BLaER1 (cell line): Measurements from ENCODE around the gene ATP8B4.

Experiments used
- H3K27ac ChIP-seq: shearing (Covaris generic); formaldehyde crosslinking; 2 replicates; pipeline ENCODE4 v1.8.1; 2022
- H3K27me3 ChIP-seq: shearing (Covaris generic); formaldehyde crosslinking; 2 replicates; pipeline ENCODE4 v1.8.1; 2022
- H3K36me3 ChIP-seq: shearing (Covaris generic); formaldehyde crosslinking; 2 replicates; pipeline ENCODE4 v1.8.1; 2022
- H3K4me1 ChIP-seq: shearing (Covaris generic); formaldehyde crosslinking; 2 replicates; pipeline ENCODE4 v1.8.1; 2022
- H3K4me2 ChIP-seq: shearing (Covaris generic); formaldehyde crosslinking; 2 replicates; pipeline ENCODE4 v1.8.1; 2022
- H3K4me3 ChIP-seq: shearing (Covaris generic); formaldehyde crosslinking; 2 replicates; pipeline ENCODE4 v1.8.1; 2022
- H3K9ac ChIP-seq: shearing (Covaris generic); formaldehyde crosslinking; 2 replicates; pipeline ENCODE4 v1.8.1; 2022
- H3K9me3 ChIP-seq: shearing (Covaris generic); formaldehyde crosslinking; 2 replicates; pipeline ENCODE4 v1.8.1; 2022
- H4K20me1 ChIP-seq: shearing (Covaris generic); formaldehyde crosslinking; 2 replicates; pipeline ENCODE4 v1.8.1; 2022
- Cebpa-rat ChIP-seq: shearing (Covaris generic); IDR thresholded peaks from 2 replicates; pipeline ENCODE4 v1.8.1; 2022

The ATP8B4 gene

DNA sequence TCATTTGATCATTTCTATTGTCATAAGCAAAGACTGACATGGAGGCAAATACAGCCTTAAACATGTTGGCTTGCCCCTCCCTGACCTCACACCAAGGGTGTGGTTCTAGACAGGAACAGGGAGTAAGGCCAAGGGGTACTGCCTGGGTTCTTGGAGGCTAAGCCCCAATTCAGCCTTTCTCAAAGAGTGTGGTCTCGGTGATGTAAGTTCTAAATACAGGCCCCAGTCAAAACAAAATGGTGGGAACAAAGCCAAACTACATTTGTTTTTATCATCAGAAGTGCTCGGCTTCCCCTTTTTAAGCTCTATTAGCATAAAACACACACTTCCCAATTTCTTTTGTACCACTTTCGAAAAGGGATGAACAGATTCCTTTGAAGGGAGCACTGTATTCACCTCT, 129.5 kb downstream of the ATP8B4 start:
- no peak for TF ChIP-seq Cebpa-rat
- Histone ChIP-seq H3K27ac (no peak overlapping the region), H3K4me2 (no peak overlapping the region), H3K4me1 (no peaks in the 10 kb centered on the region), H4K20me1 (no peaks in the 10 kb centered on the region), H3K27me3 (no peaks in the 10 kb centered on the region), H3K9ac (no peak overlapping the region), H3K9me3 (no peaks in the 10 kb centered on the region), H3K4me3 (no peak overlapping the region), H3K36me3 (no peaks in the 10 kb centered on the region)

DNA sequence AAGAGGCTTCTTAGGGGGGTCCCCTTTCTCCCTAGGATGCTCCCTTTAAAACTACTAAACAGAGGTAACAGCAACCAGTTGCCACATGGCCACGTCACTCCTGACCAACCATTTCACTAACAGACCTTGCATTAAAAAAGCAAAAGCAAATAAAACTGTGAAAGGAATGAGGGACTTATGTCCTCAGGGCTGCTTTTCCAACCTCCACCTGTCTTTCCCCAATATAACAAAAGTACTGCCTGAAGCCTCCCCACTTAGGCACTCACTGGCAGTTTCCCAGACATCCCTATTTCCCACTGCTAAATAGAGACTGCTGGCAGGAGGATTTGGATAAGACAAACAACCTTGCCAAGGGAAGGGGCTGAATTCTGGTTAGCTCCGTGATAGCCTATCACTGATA, 130.3 kb downstream of the ATP8B4 start:
- H3K9me3 ChIP-seq, result no peaks in the 10 kb centered on the region
- no peak overlapping the region for H3K27ac ChIP-seq
- H3K4me2 ChIP-seq, result no peak overlapping the region
- H3K27me3 ChIP-seq, result no peaks in the 10 kb centered on the region
- no peak overlapping the region for H3K4me3 ChIP-seq
- H3K9ac ChIP-seq, result no peak overlapping the region
- H4K20me1 ChIP-seq, result no peaks in the 10 kb centered on the region
- no peak for TF ChIP-seq Cebpa-rat
- H3K36me3 ChIP-seq, result no peaks in the 10 kb centered on the region
- no peaks in the 10 kb centered on the region for H3K4me1 ChIP-seq

DNA sequence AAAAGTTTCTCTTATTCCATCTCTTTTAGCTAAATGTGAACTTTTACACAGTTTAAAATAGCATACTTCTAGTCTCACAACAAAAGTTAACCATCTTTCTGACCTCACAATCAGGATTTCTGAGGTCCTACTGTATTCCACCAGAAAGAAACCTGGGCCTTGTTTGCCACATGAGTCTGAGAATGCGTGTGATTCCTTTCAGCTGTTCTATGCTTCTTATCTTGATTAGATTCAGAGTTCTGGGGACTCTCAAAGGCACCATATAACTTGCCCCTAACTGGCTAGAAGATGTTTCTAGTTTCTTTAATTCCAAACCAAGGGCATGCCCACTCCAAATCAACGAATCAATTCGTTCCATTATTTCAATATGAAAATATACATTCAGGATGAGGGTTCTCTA, 131.1 kb downstream of the ATP8B4 start:
- Histone ChIP-seq H4K20me1 (no peaks in the 10 kb centered on the region), H3K36me3 (no peaks in the 10 kb centered on the region), H3K27me3 (no peaks in the 10 kb centered on the region), H3K9me3 (no peaks in the 10 kb centered on the region), H3K4me3 (no peak overlapping the region), H3K27ac (no peak overlapping the region), H3K4me1 (no peaks in the 10 kb centered on the region), H3K9ac (no peak overlapping the region), H3K4me2 (no peak overlapping the region)
- no peak for TF ChIP-seq Cebpa-rat

DNA sequence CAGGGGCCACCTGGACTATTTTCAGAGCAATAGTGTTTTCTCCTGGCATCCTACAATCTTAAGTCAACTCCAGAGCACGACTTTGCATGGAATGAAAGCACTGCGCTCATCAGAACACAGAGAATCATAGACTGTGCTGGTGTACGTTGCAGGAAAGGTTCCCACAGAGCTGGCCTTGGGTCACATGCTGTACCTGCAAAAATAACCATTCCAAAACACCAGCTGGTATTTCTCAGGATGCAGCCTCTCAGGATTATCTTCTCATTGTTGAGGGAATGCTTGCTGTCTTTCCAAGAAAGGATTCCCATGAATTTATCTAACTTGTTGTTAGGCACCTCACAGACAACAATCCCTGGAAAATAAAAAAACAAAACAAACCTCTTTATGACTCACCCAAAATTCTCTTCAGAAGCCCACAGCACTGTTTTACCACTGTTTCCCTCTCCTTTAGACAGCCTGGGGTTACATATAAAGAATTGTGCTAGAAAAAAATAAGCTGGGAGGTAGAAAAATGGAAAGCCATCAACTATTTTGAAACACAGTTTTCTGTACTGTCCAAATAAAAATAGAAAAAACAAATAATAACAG, 131.7 kb downstream of the ATP8B4 start:
- no peak overlapping the region for H3K4me2 ChIP-seq
- TF ChIP-seq Cebpa-rat, result no peak
- no peaks in the 10 kb centered on the region for H3K27me3 ChIP-seq
- no peak overlapping the region for H3K27ac ChIP-seq
- no peaks in the 10 kb centered on the region for H3K9me3 ChIP-seq
- H3K4me3 ChIP-seq, result no peak overlapping the region
- no peaks in the 10 kb centered on the region for H3K36me3 ChIP-seq
- H3K4me1 ChIP-seq, result no peaks in the 10 kb centered on the region
- no peaks in the 10 kb centered on the region for H4K20me1 ChIP-seq
- no peak overlapping the region for H3K9ac ChIP-seq

DNA sequence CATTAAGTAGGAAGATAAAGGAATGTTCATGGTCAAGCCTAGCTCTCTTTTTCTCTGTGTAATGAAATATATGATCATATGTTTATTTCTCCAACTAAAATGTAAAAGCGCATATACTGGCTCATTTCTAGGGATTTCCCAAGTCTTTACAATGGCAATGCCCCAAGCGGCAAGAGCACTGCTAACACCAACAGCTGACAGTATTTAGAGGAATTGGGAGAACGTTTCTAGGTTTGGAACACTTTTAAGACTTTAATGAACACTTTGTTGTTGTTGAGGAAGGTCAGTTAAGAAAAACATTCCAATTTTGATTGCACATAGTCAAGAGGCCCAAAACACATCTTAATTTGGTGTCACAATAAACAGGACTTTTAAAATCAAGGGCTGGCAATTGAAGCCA, 132.7 kb downstream of the ATP8B4 start:
- no peak overlapping the region for H3K4me2 ChIP-seq
- no peak for TF ChIP-seq Cebpa-rat
- H3K36me3 ChIP-seq, result no peaks in the 10 kb centered on the region
- no peaks in the 10 kb centered on the region for H3K27me3 ChIP-seq
- H3K9ac ChIP-seq, result no peak overlapping the region
- no peak overlapping the region for H3K4me3 ChIP-seq
- H4K20me1 ChIP-seq, result no peaks in the 10 kb centered on the region
- no peaks in the 10 kb centered on the region for H3K4me1 ChIP-seq
- no peaks in the 10 kb centered on the region for H3K9me3 ChIP-seq
- no peak overlapping the region for H3K27ac ChIP-seq

DNA sequence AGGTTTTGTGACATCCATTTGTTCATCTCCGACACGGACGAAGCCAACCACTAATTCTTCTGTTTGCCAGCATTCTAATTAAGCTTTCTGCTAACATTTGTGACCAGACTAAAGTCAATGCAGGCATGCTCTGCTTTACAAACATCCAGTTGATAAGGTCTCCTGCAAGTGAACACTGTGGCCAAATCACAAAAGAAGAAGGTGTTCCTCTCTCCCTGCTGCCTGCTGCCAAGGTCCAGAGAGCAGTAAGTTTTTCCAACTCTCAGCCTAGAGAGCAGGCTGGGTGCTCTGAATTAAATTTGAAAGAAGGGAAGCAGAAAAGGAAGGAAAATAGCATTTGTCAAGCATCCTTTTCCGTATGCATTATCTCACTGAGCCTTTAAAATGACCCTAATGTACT, 133.6 kb downstream of the ATP8B4 start:
- no peak overlapping the region for H3K4me3 ChIP-seq
- no peaks in the 10 kb centered on the region for H3K4me1 ChIP-seq
- TF ChIP-seq Cebpa-rat, result no peak
- no peaks in the 10 kb centered on the region for H4K20me1 ChIP-seq
- H3K9ac ChIP-seq, result no peak overlapping the region
- H3K27ac ChIP-seq, result no peak overlapping the region
- no peaks in the 10 kb centered on the region for H3K27me3 ChIP-seq
- no peak overlapping the region for H3K4me2 ChIP-seq
- H3K36me3 ChIP-seq, result no peaks in the 10 kb centered on the region
- H3K9me3 ChIP-seq, result no peaks in the 10 kb centered on the region

DNA sequence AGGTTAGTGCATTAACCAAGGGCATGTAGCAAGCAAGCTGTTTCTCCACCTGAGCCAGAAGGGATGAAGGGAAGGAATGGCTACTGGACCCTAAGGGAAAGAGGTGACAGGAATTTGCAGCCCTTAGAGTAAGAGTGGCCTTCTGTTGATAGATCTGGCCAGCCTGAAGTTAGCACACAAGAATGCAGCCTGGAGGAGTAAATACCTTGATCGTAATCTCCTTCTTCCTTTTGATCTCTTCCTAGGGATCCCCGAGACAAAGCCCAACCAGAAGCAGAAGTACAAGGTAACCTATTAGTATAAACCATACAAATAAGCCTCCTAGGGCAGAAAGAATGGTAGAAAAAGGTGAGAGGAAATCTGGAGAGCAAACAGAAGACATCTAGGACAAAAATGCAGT, 134.6 kb downstream of the ATP8B4 start:
- Histone ChIP-seq H3K9ac (no peak overlapping the region), H3K4me1 (no peaks in the 10 kb centered on the region), H3K27ac (no peak overlapping the region), H3K4me2 (no peak overlapping the region), H4K20me1 (no peaks in the 10 kb centered on the region), H3K27me3 (no peaks in the 10 kb centered on the region), H3K9me3 (no peaks in the 10 kb centered on the region), H3K4me3 (no peak overlapping the region), H3K36me3 (no peaks in the 10 kb centered on the region)
- no peak for TF ChIP-seq Cebpa-rat

DNA sequence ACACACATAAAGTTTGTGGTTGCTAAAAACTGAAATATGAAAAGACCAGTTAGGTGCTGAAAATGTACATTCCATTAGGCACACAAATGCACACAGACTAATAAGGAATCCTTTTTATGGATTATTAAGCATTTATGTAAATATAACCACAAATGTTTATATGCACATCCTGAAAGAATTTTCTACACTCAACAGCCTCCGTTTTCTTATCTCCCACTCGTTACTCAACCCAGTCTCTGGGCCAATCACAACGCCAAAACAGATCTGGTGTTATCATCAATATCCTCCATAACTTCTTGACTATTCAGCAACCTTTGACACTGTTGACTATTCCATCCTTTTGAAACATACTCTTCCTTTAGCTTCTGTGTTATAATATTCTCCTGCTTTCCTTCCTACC, 136.4 kb downstream of the ATP8B4 start:
- Histone ChIP-seq H3K27ac (no peak overlapping the region), H3K4me2 (no peak overlapping the region), H4K20me1 (no peaks in the 10 kb centered on the region), H3K4me1 (no peaks in the 10 kb centered on the region), H3K27me3 (no peaks in the 10 kb centered on the region), H3K9ac (no peak overlapping the region), H3K36me3 (no peaks in the 10 kb centered on the region), H3K9me3 (no peaks in the 10 kb centered on the region), H3K4me3 (no peak overlapping the region)
- TF ChIP-seq Cebpa-rat, result no peak

DNA sequence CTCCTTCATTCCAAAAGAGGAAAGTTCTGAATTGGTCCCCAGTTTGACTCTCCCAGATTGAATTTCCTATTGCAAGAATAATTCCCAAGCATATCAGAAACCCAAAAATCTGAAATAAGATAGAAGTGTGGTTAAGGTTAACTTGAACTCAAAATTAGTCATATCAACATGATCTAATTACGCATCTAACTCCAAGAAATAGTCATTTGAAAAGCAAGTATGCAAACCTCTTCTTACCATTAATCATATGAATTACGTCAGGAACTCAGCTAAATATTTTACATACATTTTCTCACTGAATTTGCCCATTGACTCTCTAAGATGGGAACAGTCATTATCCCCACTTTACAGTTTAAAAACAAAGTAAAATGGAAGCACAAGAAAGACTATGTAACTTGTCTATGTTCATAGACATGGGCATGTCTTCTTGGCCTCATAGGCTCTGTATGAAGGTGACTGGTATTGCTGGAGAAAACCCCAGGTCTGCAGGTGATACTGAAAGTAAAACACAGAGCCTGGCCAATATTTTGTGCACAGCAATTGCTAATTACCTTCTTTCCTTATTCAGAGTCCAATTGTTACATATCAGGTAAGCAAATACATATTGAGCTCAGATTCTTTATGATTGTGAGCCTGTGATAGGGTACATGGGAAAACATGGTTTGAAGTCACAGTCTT, 139.2 kb downstream of the ATP8B4 start:
- Histone ChIP-seq H3K4me2 (no peak overlapping the region), H3K27me3 (no peaks in the 10 kb centered on the region), H3K9me3 (no peaks in the 10 kb centered on the region), H4K20me1 (no peaks in the 10 kb centered on the region), H3K36me3 (no peaks in the 10 kb centered on the region), H3K27ac (no peak overlapping the region), H3K9ac (no peak overlapping the region), H3K4me3 (no peak overlapping the region), H3K4me1 (no peaks in the 10 kb centered on the region)
- no peak for TF ChIP-seq Cebpa-rat

DNA sequence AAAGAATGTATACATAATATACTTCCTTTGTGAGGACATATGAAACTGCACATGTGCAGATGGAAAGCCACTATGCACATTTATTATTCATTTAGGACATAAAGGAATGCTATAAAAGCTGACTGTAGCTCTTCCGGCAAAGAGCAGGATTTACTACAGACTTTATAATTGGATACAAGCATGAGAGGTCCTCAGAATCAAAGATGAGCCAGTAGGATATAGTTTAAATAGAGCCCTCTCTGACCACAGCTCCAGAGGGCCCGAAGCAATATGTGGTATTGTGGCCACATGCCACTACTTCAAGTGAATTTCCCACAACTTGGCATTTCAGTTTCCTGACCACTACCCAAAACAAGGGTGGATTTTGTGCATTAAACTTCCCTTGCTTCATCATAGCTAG, 140.9 kb downstream of the ATP8B4 start:
- Histone ChIP-seq H4K20me1 (no peaks in the 10 kb centered on the region), H3K9me3 (no peaks in the 10 kb centered on the region), H3K9ac (no peak overlapping the region), H3K4me3 (no peak overlapping the region), H3K36me3 (no peaks in the 10 kb centered on the region), H3K4me2 (no peak overlapping the region), H3K4me1 (no peaks in the 10 kb centered on the region), H3K27ac (no peak overlapping the region), H3K27me3 (no peaks in the 10 kb centered on the region)
- no peak for TF ChIP-seq Cebpa-rat

DNA sequence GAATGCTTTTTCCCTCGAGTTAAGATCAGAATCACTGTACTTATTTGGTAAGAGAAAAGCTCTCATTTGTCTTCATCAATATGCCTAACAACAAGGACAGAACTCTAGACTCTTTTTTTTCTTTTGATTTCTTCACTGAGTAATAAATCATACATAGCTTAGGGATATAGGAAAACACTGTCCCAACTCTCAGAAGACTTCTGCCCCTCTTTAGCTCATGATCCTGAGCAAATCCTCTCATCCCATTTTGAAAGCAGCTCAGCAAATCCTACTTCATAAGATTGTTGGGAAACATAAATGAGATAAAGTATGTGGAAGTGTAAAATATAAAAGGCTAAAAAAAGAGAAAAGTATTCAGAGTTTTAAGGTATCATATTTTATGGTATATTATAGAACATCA, 141.7 kb downstream of the ATP8B4 start:
- H3K27ac ChIP-seq, result no peak overlapping the region
- H3K9me3 ChIP-seq, result no peaks in the 10 kb centered on the region
- no peak for TF ChIP-seq Cebpa-rat

More for the DNA sequence above, 141.7 kb downstream of the ATP8B4 start:
- H3K4me3 ChIP-seq, result no peak overlapping the region
- H3K4me2 ChIP-seq, result no peak overlapping the region
- no peaks in the 10 kb centered on the region for H4K20me1 ChIP-seq
- H3K4me1 ChIP-seq, result no peaks in the 10 kb centered on the region
- H3K9ac ChIP-seq, result no peak overlapping the region
- H3K36me3 ChIP-seq, result no peaks in the 10 kb centered on the region
- no peaks in the 10 kb centered on the region for H3K27me3 ChIP-seq
